ENCODE results near the gene QTRT2.

GRCh38 chr3:114093016-114093380, 36.5 kb downstream of the QTRT2 start:
- TF ChIP-seq TAF1 (IDR thresholded peaks at IDR 0.05; ENCODE audit: low read depth, low read length) (no peak), POLR2A (IDR thresholded peaks at IDR 0.05; ENCODE audit: control extremely low read depth in 1 of 2, low read depth in 2 of 2, low read length in 2 of 2) (no peak), SRF (IDR thresholded peaks at IDR 0.05; ENCODE audit: low read depth, low read length) (no peak), POLR2AphosphoS5 (IDR thresholded peaks at IDR 0.05; ENCODE audit: low read depth, low read length) (no peak), CTCF (IDR thresholded peaks at IDR 0.05; ENCODE audit: control extremely low read depth in 1 of 3, insufficient read depth in 1 of 3, low read depth in 1 of 3, low read length in 3 of 3) (no peak), SP2 (IDR thresholded peaks at IDR 0.05; ENCODE audit: low read length) (no peak)

All from H1 (cell line).